Neuron (in vitro differentiated cells): Measurements from ENCODE around the gene TMEM139.

ENCODE experiments used
- H2AFZ ChIP-seq: one replicate; pipeline ENCODE4 v1.6.1; 2013; ENCODE audit warnings: low read depth, mild to moderate bottlenecking, inconsistent platforms, low read length, moderate library complexity
- H3K27me3 ChIP-seq: one replicate; pipeline ENCODE4 v1.6.1; 2013; ENCODE audit warnings: low read length; ENCODE audit not compliant: insufficient read depth
- H3K36me3 ChIP-seq: one replicate; pipeline ENCODE4 v1.6.1; 2013; ENCODE audit warnings: low read length; ENCODE audit not compliant: insufficient read depth
- H3K4me1 ChIP-seq: one replicate; pipeline ENCODE4 v1.6.1; 2013; ENCODE audit warnings: low read length; ENCODE audit not compliant: insufficient read depth
- H3K4me3 ChIP-seq: 2 replicates; pipeline ENCODE4 v1.5.1; 2013; ENCODE audit warnings: mild to moderate bottlenecking, low read length, moderate library complexity
- H3K9me3 ChIP-seq: one replicate; pipeline ENCODE4 v1.6.1; 2013; ENCODE audit warnings: low read length

TMEM139 gene

GRCh38 chr7:143323653-143324052 lies 38.9 kb downstream of the TMEM139 start:
- Histone ChIP-seq H2AFZ (no peak overlapping the region), H3K36me3 (no peaks in the 10 kb centered on the region), H3K27me3 (no peaks in the 10 kb centered on the region), H3K9me3 (no peaks in the 10 kb centered on the region), H3K4me1 (peaks cover 8% of the 10 kb centered on the region), H3K4me3 (no peak overlapping the region)

DNA sequence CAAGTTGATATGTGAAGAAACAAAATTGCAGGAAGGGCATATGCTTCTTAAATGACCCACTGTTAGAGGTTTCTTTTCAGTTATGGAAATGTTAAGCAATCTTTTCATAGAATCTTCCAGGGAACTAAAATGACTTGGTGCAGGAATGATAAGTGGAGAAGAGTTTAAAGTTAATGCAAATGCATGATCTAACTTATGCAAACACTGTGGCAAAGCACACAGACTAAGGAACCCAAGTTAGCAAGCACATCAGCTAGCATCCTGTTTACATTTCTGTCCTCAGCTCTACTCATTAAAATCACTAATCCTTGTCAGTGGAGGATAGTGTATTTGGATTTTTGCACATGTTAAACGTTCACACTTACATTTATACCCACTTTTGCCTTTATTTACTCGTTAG lies 40.5 kb downstream of the TMEM139 start:
- Histone ChIP-seq H2AFZ (no peak overlapping the region), H3K9me3 (no peaks in the 10 kb centered on the region), H3K4me1 (peaks cover 8% of the 10 kb centered on the region), H3K4me3 (no peak overlapping the region), H3K36me3 (no peaks in the 10 kb centered on the region), H3K27me3 (no peaks in the 10 kb centered on the region)

- H3K9me3 ChIP-seq = no peaks in the 10 kb centered on the region
- H3K4me3 ChIP-seq = no peak overlapping the region
- H3K36me3 ChIP-seq = no peaks in the 10 kb centered on the region
- no peak overlapping the region for H2AFZ ChIP-seq
- peaks cover 8% of the 10 kb centered on the region for H3K4me1 ChIP-seq
- peaks cover 5% of the 10 kb centered on the region for H3K27me3 ChIP-seq
Observed at GRCh38 chr7:143327903-143328302, 43.1 kb downstream of the TMEM139 start.

DNA sequence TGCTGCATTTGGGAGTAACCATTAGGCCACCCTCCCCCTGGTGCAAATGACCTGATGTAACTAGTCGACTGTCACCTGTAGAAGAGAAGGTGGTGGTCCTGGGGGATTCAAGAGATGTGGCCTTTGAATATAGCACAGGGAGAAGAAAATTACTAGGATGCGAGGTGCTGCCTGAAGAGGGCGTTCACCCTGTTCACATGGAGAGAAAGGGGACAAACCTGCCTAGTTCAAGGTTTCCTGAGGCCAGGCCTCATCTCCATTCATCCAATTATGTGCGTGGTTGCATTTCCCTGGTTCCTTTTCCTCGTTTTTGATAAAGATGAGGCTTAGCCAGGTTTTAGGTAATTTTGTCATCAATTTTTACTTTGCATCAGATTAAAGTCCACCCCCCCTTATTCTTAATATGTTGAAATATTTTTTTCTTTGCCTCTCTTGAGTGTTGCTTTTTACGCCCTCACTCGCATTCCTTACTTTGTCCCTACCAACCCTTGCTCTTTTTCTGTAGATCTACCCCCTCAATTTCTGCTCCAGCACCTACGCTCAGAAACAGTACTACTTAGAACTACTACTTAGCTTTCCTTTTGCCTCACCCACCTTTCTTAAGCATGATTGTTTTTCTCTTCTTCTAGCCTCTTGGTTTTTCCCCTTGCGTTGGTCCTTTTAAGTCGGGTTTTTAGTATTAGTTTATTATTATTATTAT lies 44.9 kb downstream of the TMEM139 start:
- peaks cover 5% of the 10 kb centered on the region for H3K27me3 ChIP-seq
- no peaks in the 10 kb centered on the region for H3K4me1 ChIP-seq
- no peaks in the 10 kb centered on the region for H3K36me3 ChIP-seq

GRCh38 chr7:143331179-143331801 lies 46.5 kb downstream of the TMEM139 start:
- no peaks in the 10 kb centered on the region for H3K36me3 ChIP-seq
- peaks cover 5% of the 10 kb centered on the region for H3K27me3 ChIP-seq
- no peak overlapping the region for H2AFZ ChIP-seq
- no peak overlapping the region for H3K4me3 ChIP-seq
- H3K9me3 ChIP-seq = no peaks in the 10 kb centered on the region
- no peaks in the 10 kb centered on the region for H3K4me1 ChIP-seq

More for the DNA sequence above, 44.9 kb downstream of the TMEM139 start:
- Histone ChIP-seq H3K9me3 (no peaks in the 10 kb centered on the region), H3K4me3 (no peak overlapping the region), H2AFZ (no peak overlapping the region)

GRCh38 chr7:143334244-143334643 lies 49.5 kb downstream of the TMEM139 start:
- no peaks in the 10 kb centered on the region for H3K36me3 ChIP-seq
- H2AFZ ChIP-seq = no peak overlapping the region
- H3K4me3 ChIP-seq = no peak overlapping the region
- H3K9me3 ChIP-seq = no peaks in the 10 kb centered on the region
- H3K4me1 ChIP-seq = no peaks in the 10 kb centered on the region
- H3K27me3 ChIP-seq = peaks cover 5% of the 10 kb centered on the region

- Histone ChIP-seq H3K36me3 (no peaks in the 10 kb centered on the region), H3K4me3 (no peak overlapping the region), H3K9me3 (no peaks in the 10 kb centered on the region), H3K4me1 (no peaks in the 10 kb centered on the region), H3K27me3 (peaks cover 14% of the 10 kb centered on the region), H2AFZ (no peak overlapping the region)
Observed at GRCh38 chr7:143337216-143337615, 52.5 kb downstream of the TMEM139 start.
